Uterus (tissue), 2 donors: ENCODE data around the gene TUBB.

Experiments used
- POLR2A ChIP-seq, 2 donors: fragments of 450-650 bp; IDR thresholded peaks; one replicate each; pipeline ENCODE4 v1.6.1; 2016; ENCODE audit warnings: antibody characterized with exemption in 2 of 2, mild to moderate bottlenecking in 1 of 2, moderate library complexity in 1 of 2
- TF ChIP-seq, protein P1 (sequence below), 4 experiments: fragments of 200-600 bp in 2 of 4; fragments of 450-650 bp in 2 of 4; sonication (generic) in 2 of 4; IDR thresholded peaks; one replicate each; pipeline ENCODE4 v1.5.1; 2016 to 2019; ENCODE audit warnings: antibody characterized with exemption in 4 of 4, mild to moderate bottlenecking in 2 of 4, moderate library complexity in 1 of 4

DNA sequence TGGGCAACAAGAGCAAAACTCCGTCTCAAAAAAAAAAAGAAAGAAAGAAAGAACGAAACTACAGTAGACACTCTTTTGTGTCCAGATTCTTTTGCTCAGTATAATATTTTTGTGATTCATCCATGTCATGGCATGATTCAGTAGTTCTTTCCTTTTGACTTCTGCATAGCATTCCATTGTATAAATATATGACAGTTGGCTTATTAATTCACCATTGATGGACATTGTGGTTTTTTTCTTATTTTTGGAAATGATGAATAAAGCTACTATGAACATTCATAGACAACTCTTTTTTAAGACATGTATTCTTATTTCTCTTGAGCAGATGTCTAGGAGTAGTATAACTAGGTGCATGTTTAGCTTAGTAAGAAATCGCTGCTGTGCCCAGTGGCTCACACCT, 34.5 kb downstream of the TUBB start:
- no peak for TF ChIP-seq POLR2A (IDR thresholded peaks at IDR 0.05)
- TF ChIP-seq, protein P1, sequence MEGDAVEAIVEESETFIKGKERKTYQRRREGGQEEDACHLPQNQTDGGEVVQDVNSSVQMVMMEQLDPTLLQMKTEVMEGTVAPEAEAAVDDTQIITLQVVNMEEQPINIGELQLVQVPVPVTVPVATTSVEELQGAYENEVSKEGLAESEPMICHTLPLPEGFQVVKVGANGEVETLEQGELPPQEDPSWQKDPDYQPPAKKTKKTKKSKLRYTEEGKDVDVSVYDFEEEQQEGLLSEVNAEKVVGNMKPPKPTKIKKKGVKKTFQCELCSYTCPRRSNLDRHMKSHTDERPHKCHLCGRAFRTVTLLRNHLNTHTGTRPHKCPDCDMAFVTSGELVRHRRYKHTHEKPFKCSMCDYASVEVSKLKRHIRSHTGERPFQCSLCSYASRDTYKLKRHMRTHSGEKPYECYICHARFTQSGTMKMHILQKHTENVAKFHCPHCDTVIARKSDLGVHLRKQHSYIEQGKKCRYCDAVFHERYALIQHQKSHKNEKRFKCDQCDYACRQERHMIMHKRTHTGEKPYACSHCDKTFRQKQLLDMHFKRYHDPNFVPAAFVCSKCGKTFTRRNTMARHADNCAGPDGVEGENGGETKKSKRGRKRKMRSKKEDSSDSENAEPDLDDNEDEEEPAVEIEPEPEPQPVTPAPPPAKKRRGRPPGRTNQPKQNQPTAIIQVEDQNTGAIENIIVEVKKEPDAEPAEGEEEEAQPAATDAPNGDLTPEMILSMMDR (IDR thresholded peaks at IDR 0.05), result no peak
